Neural progenitor cell (in vitro differentiated cells): Measurements from ENCODE around the gene SLC11A2.

Experiments
- CTCF ChIP-seq: fragments of 200-600 bp; sonication (generic); IDR thresholded peaks from 2 replicates; pipeline ENCODE4 v1.5.1; 2017; ENCODE audit warnings: antibody characterized with exemption, mild to moderate bottlenecking
- EZH2 ChIP-seq: fragments of 200-600 bp; sonication (generic); IDR thresholded peaks from 2 replicates; pipeline ENCODE4 v1.6.1; 2017; ENCODE audit warnings: antibody characterized with exemption, mild to moderate bottlenecking, moderate library complexity

DNA sequence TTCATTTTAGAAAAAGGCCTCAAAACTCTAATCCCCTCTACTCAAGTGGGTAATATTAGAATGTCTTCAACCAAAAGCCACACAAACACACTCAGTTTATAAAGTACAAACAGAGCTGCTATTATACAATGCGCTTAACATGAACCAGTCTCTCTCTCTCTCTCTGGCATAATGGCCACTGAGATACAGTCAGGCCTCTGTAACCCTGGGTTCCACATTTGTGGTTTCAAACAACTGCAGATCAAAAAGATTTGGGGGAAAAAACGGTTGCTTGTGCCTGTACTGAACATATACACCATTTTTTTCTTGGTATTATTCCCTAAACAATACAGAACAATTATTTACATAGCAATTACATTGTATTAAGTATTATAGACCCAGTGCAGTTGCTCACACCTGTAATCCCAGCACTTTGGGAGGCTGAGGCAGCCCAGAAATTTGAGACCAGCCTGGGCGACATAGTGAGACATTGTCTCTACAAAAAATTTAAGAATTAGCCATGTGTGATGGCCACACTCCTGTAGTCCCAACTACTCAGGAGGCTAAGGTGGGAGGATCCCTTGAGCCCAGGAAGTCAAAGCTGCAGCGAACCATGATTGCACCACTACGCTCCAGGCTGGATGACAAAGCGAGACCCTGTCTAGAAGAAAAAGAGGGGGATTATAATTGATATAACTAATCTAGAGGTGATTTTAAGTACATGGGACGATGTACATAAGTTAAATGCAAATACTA lies 5.6 kb downstream of the SLC11A2 start:
- TF ChIP-seq EZH2 (no peak), CTCF (no peak)
